Smooth muscle cell (in vitro differentiated cells): ENCODE results near the gene NRXN2. TPM values are rescaled to one million over a fixed set of nuclear protein-coding genes. Genes with fewer than 3 reads are reported as not detected.

Source experiments
- DNase-seq: peaks from one replicate; lab custom pipeline; 2025; ENCODE audit not compliant: unreplicated experiment; lab: John Stamatoyannopoulos, UW
- H2AFZ ChIP-seq: fragments of 200-600 bp; sonication (generic); 2 replicates; pipeline ENCODE4 v1.6.0; 2016; ENCODE audit warnings: antibody characterized with exemption, low read depth, mild to moderate bottlenecking
- H3F3A ChIP-seq: fragments of 200-600 bp; sonication (generic); 2 replicates; pipeline ENCODE4 v1.6.0; 2017; ENCODE audit warnings: antibody characterized with exemption, low read depth
- H3K27ac ChIP-seq: fragments of 200-600 bp; sonication (generic); 2 replicates; pipeline ENCODE4 v1.5.1; 2016; ENCODE audit warnings: low read depth, mild to moderate bottlenecking
- H3K27me3 ChIP-seq: fragments of 200-600 bp; sonication (generic); 2 replicates; pipeline ENCODE4 v1.6.1; 2016; ENCODE audit warnings: low read depth, mild to moderate bottlenecking
- H3K36me3 ChIP-seq: fragments of 200-600 bp; sonication (generic); 2 replicates; pipeline ENCODE4 v1.5.1; 2016; ENCODE audit warnings: low read depth
- H3K4me1 ChIP-seq: fragments of 200-600 bp; sonication (generic); 2 replicates; pipeline ENCODE4 v1.5.1; 2016; ENCODE audit warnings: low read depth
- H3K4me2 ChIP-seq: fragments of 200-600 bp; sonication (generic); 2 replicates; pipeline ENCODE4 v1.6.0; 2016; ENCODE audit warnings: mild to moderate bottlenecking
- H3K4me3 ChIP-seq: fragments of 200-600 bp; sonication (generic); 2 replicates; pipeline ENCODE4 v1.5.1; 2016; ENCODE audit warnings: mild to moderate bottlenecking
- H3K79me2 ChIP-seq: fragments of 200-600 bp; sonication (generic); 2 replicates; pipeline ENCODE4 v1.6.0; 2016; ENCODE audit warnings: low read depth, mild to moderate bottlenecking
- H3K9ac ChIP-seq: fragments of 200-600 bp; sonication (generic); 2 replicates; pipeline ENCODE4 v1.6.0; 2016; ENCODE audit warnings: low read depth
- H3K9me3 ChIP-seq: fragments of 200-600 bp; sonication (generic); replicated peaks from 2 replicates; pipeline ENCODE4 v1.5.1; 2016; ENCODE audit warnings: low read depth
- H4K20me1 ChIP-seq: fragments of 200-600 bp; sonication (generic); 2 replicates; pipeline ENCODE4 v1.6.0; 2016; ENCODE audit warnings: low read depth
- CTCF ChIP-seq: fragments of 200-600 bp; sonication (generic); IDR thresholded peaks from 2 replicates; pipeline ENCODE4 v1.5.1; 2017; ENCODE audit warnings: borderline replicate concordance, mild to moderate bottlenecking, antibody characterized with exemption; ENCODE audit not compliant: insufficient read depth, poor library complexity, severe bottlenecking
- WGBS: methylation state at CpG from one replicate; pipeline ENCODE4 v1.1.7; 2016; ENCODE audit warnings: low lambda C conversion rate; 5-methylcytosine and 5-hydroxymethylcytosine counted together
- polyA plus RNA-seq: library from polyadenylated mRNA; unstranded; fragments of >200 nt; fragmentation: Nextera tagmentation; extraction: Ambion mirVana; gene quantifications from 2 replicates; pipeline ENCODE4 v1.2.1, GENCODE V29; 2016
- total RNA-seq: library from RNA; depleted of rRNA; stranded (reverse); fragments of >200 nt; gene quantifications from 2 replicates; pipeline ENCODE4 v1.2.3, GENCODE V29; 2014

Gene NRXN2
- total and polyA plus RNA-seq, 2 experiments from 2014 or later, result 1.4 to 1.7 TPM

GRCh38 chr11:64568041-64568571 is 154.9 kb downstream of the NRXN2 start:
- H3K9ac ChIP-seq, result no peak overlapping the region

GRCh38 chr11:64566915-64567891 is 155.8 kb downstream of the NRXN2 start:
- DNase-seq, result no peak
- Histone ChIP-seq H3K36me3 (no peaks in the 10 kb centered on the region), H3K4me3 (no peak overlapping the region), H3K79me2 (no peaks in the 10 kb centered on the region), H2AFZ (peak overlapping the region; percentile 41), H3K9me3 (no peaks in the 10 kb centered on the region), H3K9ac (peak overlapping the region; percentile 9), H3F3A (no peaks in the 10 kb centered on the region), H3K4me1 (peaks cover 15% of the 10 kb centered on the region), H3K27ac (peak overlapping the region; percentile 26), H3K4me2 (peak overlapping the region; percentile 76), H4K20me1 (no peaks in the 10 kb centered on the region), H3K27me3 (no peaks in the 10 kb centered on the region)
- WGBS, result 86% methylated on average over 30 of the region's 30 CpGs
- TF ChIP-seq CTCF, result no peak

More at GRCh38 chr11:64568041-64568571, 154.9 kb downstream of the NRXN2 start:
- TF ChIP-seq CTCF, result no peak
- no peak for DNase-seq
- Histone ChIP-seq H3K27me3 (no peaks in the 10 kb centered on the region), H3K79me2 (no peaks in the 10 kb centered on the region), H3F3A (no peaks in the 10 kb centered on the region), H3K4me3 (no peak overlapping the region), H4K20me1 (no peaks in the 10 kb centered on the region), H3K36me3 (no peaks in the 10 kb centered on the region), H3K27ac (no peak overlapping the region), H3K4me2 (no peak overlapping the region), H3K4me1 (peaks cover 15% of the 10 kb centered on the region), H3K9me3 (no peaks in the 10 kb centered on the region), H2AFZ (no peak overlapping the region)
- WGBS, result 94% methylated on average over 31 of the region's 34 CpGs

- Histone ChIP-seq H3K9me3 (no peaks in the 10 kb centered on the region), H3K4me1 (peaks cover 15% of the 10 kb centered on the region), H3K4me2 (peak overlapping the region; percentile 76), H3K9ac (peak overlapping the region; percentile 9), H4K20me1 (no peaks in the 10 kb centered on the region), H3K79me2 (no peaks in the 10 kb centered on the region), H3K36me3 (no peaks in the 10 kb centered on the region), H3K27ac (peak overlapping the region; percentile 26), H3K27me3 (no peaks in the 10 kb centered on the region), H3K4me3 (peak overlapping the region; percentile 19), H3F3A (no peaks in the 10 kb centered on the region), H2AFZ (peak overlapping the region; percentile 41)
- WGBS, result 17% methylated on average over 18 of the region's 18 CpGs
- TF ChIP-seq CTCF, result no peak
- no peak for DNase-seq
These were observed 156.7 kb downstream of the NRXN2 start for GRCh38 chr11:64566042-64566914.
